GM12891 (cell line): ENCODE results near the gene SLC22A13.

Experiments used
- POLR2A ChIP-seq: IDR thresholded peaks from 2 replicates; pipeline ENCODE4 v1.6.1; 2011; ENCODE audit warnings: low read depth, low read length, control low read depth
- POLR2AphosphoS5 ChIP-seq: IDR thresholded peaks from 2 replicates; pipeline ENCODE4 v1.6.1; 2011; ENCODE audit warnings: low read depth, low read length, control low read depth
- SPI1 ChIP-seq: IDR thresholded peaks from 2 replicates; pipeline ENCODE4 v1.6.1; 2011; ENCODE audit warnings: low read depth, low read length, control low read depth
- TAF1 ChIP-seq: IDR thresholded peaks from 2 replicates; pipeline ENCODE4 v1.6.1; 2011; ENCODE audit warnings: low read depth, low read length, control low read depth

DNA sequence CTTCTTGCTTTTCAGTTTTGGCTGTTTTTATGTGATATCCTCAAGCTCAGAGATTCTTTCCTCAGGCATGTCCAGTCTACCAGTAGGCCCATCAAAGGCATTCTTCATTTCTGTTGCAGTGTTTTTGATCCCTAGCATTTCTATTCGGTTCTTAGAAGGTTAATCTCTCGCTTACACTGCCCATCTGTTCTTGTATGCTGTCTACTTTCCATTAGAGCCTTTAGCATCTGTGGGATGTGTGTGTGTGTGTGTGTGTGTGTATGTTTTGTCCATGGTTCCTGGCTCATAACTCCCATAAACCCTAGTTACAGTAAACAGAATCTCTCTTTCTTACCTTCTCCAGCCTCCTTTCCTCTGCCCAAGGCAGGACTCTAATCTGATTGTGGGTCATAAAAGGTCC is 5.1 kb upstream of the SLC22A13 start:
- no peak for TF ChIP-seq TAF1
- no peak for TF ChIP-seq POLR2AphosphoS5
- TF ChIP-seq POLR2A = no peak
- TF ChIP-seq SPI1 = no peak
